ENCODE data around the gene SPECC1L.

DNA sequence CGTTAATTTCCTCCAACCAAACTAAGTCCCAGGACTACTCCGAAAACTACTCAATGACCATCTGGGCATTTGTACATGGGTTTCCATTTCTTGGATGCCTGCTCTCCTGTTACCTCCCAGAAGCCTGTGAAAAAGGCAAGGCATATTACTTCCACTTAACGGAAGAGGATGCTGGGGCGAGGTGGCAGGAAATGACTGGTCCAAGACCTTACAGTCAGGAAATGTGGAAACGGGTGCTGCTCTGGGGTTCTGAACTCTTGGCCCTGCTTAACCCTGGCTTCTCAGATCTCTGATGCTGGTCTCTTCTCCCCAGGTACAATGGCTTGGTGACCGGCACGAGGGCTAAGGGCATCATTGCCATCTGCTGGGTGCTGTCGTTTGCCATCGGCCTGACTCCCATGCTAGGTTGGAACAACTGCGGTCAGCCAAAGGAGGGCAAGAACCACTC lies 169.7 kb downstream of the SPECC1L start:
- TF ChIP-seq, protein P1, sequence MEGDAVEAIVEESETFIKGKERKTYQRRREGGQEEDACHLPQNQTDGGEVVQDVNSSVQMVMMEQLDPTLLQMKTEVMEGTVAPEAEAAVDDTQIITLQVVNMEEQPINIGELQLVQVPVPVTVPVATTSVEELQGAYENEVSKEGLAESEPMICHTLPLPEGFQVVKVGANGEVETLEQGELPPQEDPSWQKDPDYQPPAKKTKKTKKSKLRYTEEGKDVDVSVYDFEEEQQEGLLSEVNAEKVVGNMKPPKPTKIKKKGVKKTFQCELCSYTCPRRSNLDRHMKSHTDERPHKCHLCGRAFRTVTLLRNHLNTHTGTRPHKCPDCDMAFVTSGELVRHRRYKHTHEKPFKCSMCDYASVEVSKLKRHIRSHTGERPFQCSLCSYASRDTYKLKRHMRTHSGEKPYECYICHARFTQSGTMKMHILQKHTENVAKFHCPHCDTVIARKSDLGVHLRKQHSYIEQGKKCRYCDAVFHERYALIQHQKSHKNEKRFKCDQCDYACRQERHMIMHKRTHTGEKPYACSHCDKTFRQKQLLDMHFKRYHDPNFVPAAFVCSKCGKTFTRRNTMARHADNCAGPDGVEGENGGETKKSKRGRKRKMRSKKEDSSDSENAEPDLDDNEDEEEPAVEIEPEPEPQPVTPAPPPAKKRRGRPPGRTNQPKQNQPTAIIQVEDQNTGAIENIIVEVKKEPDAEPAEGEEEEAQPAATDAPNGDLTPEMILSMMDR (IDR thresholded peaks at IDR 0.05), result no peak
- TF ChIP-seq EP300 (IDR thresholded peaks at IDR 0.05), result no peak
